GM21360 (cell line): ENCODE measurements around the gene MTMR10.
A peak's percentile ranks its signal among the peaks of the same experiment; 100 is the strongest.

ENCODE experiments used
- ATAC-seq: cut with Tn5 transposase; IDR thresholded peaks from one replicate; pipeline ENCODE4 v1.9.1; 2021; ENCODE audit warnings: mild to moderate bottlenecking, moderate library complexity; ENCODE audit not compliant: unreplicated experiment

Gene MTMR10

GRCh38 chr15:31013863-31014607 lies 22.6 kb upstream of the MTMR10 start:
- peak; percentile 82 for ATAC-seq

- no peak for ATAC-seq
These were observed 21.0 kb upstream of the MTMR10 start for GRCh38 chr15:31012455-31012854.

DNA sequence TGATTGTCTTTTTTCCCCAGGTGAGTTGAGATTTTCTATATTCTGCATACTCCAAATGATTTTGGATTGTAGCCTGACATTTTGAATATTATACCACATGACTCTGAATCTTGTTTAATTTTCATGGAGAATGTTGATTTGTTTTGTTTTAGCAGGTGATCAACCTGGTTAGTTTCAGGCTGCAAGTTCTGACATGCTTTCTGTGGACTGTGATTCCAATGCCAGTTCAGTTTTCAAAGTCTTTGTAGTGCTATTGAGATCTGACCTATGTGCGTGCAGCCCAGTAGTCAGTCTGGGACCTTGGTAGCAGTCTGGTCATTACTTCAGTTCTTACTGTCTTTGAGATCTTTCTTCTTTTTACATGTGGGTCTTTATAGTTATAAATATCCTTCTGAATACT lies 18.6 kb upstream of the MTMR10 start:
- no peak for ATAC-seq

DNA sequence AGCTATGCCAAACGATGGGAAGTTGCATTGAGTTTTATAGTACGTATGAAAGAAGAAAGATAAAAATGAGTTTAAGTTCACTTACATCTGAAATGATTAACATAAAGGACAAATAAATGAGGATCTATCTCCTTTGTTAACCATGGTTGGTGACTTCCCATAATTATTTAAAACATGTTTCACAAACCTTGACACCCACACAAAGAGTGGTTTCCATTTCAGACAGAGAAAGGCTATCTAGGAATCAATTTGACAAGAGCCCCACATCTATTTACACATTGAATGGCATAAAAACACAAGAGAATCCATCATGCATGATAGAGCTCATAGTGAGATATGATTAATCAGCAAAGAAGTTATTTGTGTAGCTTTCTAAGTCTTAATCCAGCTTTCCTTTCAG lies 14.2 kb upstream of the MTMR10 start:
- ATAC-seq = no peak

DNA sequence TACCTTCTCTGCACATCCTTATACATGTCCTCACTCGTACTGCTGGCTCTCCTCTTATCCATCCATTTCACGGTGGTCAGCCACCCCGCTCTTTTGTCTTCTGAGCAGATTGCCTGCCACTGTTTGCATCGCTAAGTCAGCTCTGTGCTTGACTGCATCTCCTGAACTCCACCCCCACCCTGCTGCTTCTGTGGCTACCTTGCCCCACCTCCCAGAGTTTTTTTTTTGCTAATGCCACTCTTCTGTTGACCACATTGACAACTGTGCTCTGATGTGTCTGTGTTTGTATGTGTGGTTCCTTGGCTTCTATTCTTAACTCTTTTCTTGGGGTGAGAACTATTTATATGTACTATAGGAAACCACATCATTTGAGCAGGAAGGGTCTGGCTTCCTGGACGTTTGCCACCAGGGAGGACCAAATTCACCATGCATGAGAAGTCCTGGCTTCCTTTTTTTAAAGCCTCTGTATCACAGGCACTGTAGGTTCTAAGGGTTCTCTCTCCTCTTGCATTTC lies 12.8 kb upstream of the MTMR10 start:
- peak; percentile 81 for ATAC-seq

GRCh38 chr15:31001702-31002101 lies 10.3 kb upstream of the MTMR10 start:
- ATAC-seq = no peak

GRCh38 chr15:30999729-31000128 lies 8.3 kb upstream of the MTMR10 start:
- ATAC-seq = no peak

- no peak for ATAC-seq
These were observed 5.8 kb upstream of the MTMR10 start for GRCh38 chr15:30997270-30997669.

- no peak for ATAC-seq
These were observed 929 bp upstream of the MTMR10 start for GRCh38 chr15:30992249-30992864.

DNA sequence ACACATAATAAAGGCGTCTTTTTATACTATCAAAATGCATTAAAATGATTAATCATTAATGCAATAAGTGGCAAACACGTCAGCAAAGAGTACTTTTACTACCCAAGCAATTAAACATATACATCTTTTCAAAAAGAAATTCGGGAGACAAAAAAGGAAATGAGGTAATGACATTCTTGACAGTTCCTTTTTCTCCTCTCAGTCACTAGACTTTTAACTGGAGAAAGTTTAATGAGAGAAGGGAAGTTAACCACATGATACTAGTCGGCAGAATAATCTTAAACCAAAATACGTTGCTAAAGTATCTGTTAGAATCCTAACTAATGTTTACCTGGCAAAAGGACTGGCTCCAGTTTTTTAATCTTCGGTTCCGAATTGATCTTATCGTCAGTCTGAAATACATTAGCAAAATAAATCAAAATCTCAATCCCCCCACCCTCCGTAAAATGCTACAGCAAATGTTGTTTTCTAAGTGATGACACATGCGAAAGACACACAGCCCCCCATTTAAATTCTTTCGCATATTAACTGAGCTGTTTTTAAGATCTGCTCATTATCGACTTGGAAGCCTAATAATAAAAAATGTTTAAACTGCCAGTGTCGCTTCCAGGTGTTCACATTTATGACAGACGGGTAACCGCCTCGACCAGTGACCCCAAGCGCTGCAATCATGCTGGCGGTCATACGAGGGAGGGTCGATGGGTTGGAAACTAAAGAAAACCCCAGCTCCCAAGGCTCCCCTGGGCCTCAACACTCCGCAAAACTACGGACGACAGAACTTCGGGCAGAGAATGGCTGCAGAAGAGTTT lies 778 bp downstream of the MTMR10 start:
- ATAC-seq = no peak

GRCh38 chr15:30990036-30990435 lies 1.4 kb downstream of the MTMR10 start:
- ATAC-seq = no peak

DNA sequence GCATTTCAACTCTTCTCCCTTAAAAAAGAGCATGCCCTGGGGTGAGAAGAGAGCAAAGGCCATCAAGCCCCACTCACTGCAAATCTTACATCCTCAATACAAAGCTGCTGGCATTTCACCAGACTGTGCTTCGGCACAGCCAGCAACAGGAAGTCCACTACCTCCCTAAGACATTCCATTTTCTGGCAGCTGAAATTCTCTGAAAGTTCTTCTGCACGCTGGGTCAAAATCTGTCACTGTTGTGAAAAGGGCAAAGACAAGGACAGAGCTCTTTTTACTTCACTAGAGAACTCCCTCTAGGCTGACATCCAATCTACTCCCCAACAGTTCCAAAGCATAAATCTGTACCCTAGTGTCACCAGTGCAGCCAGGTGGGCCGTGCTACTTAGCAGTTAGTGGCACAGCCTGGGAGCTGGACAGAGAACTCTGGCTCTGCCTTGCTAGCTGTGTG lies 6.3 kb downstream of the MTMR10 start:
- ATAC-seq = no peak

GRCh38 chr15:30984542-30984941 lies 6.9 kb downstream of the MTMR10 start:
- ATAC-seq = no peak

GRCh38 chr15:30984118-30984517 lies 7.3 kb downstream of the MTMR10 start:
- no peak for ATAC-seq

- ATAC-seq = no peak
These were observed 12.0 kb downstream of the MTMR10 start for GRCh38 chr15:30979457-30979856.

DNA sequence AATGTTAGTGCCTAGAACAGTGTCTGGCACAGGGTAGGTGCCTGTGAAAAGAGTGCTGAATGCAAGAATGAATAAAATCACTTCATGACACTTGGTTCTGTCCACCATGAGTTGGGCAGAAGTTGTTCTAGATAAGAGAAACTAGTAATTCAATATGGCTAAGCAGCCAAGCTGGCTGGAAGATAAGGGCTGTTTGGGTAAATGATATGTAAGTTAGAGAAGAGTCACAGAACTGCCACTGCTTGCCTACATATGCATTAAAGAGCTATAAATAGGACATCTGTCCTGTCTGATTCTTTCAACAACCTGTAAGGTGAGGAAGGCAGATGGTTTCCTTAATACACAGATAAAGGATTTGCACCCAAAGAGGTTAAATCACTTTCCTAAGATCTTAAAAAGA lies 13.1 kb downstream of the MTMR10 start:
- ATAC-seq = no peak

DNA sequence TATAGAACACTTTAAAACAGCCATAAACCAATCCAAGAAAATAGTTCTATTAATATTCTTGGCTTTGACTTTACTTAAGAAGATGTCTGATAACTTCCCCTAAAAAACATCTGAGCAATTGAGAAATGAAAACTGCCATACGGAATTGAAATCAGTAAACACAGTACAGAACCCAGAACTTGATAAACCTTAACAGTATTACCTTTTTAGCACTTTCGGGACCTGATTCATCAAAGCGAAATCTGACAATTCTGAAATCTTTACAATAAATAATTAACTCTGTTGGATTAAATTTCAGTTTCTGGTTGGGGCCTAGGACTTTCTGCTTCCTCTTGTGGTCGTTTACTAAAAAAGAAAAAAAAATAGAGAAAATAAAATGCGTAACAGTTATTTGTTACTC lies 17.3 kb downstream of the MTMR10 start:
- ATAC-seq = no peak

GRCh38 chr15:30973379-30973778 lies 18.0 kb downstream of the MTMR10 start:
- ATAC-seq = no peak

DNA sequence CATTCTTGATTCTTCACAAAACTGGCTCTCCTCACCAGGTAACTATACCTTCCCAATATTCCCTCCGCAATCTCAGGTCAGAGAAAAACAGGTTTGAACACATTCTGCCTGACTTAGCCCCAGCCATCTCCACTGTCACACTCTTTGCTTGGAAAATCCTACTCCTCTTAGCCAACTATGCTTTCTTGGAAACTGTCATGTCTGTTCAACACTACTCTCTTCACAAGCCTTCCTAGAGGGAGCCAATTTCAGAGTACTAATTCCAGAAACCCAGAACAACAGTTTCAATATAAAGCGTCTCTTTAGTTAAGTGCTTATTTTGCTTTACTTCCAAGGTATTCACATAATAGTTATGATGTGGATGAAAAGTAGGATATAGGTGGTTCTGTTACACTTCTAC lies 21.7 kb downstream of the MTMR10 start:
- no peak for ATAC-seq

DNA sequence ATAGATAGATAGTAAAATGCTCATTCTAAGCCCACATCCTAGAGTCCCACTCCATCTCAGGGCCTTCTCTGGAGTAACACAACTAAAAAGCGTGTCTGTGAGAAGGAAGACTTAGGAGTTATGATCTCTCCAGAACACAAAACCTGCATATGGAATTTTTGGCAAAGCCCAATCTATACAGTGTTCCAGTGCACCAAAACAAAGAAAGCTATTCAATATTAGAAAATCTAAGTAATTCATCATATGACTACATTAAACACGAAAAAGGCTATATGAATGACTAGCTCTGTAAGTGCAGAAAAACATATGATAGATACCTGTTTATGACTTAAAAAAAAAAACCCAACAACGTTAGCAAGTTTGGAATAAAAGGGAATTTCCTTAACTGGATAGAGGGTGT lies 27.7 kb downstream of the MTMR10 start:
- no peak for ATAC-seq

DNA sequence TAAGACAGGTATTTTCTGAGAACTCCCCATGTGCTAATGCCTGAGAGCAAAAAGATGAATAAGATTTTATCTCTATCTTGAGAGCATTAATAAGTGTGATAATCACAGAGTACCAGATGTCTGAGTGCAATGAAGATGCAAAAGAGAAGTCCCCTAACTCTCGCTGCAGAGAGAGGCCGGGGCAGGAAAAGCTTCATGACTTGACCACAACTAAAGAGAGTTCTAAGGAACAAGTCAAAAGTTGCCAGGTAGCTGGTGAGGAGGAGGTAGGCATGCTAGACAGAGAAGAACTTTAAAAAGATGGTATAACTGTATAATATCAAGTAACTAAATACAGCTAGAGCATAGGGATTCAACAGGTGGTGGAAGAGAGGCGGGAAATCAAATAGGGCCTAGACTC lies 28.8 kb downstream of the MTMR10 start:
- ATAC-seq = no peak

GRCh38 chr15:30962079-30962478 lies 29.3 kb downstream of the MTMR10 start:
- no peak for ATAC-seq
